ENCODE measurements around the gene NRG4. TPM values are rescaled to one million over a fixed set of nuclear protein-coding genes. Genes with fewer than 3 reads are reported as not detected.

Gene NRG4
- polyA plus RNA-seq, 1 donor from 2014 or later: 1.4 TPM

GRCh38 chr15:75921732-75922703 is 90.2 kb downstream of the NRG4 start:
- Histone ChIP-seq H3K9me3 (ENCODE audit: low read length) (no peaks in the 10 kb centered on the region), H3K79me2 (replicated peaks; ENCODE audit: insufficient read depth, low read length) (peaks cover 3% of the 10 kb centered on the region), H4K20me1 (ENCODE audit: insufficient read depth) (no peaks in the 10 kb centered on the region), H3K27me3 (ENCODE audit: insufficient read depth, low read depth, low read length) (no peaks in the 10 kb centered on the region), H3K4me3 (ENCODE audit: low read length) (no peak overlapping the region), H3K9me2 (ENCODE audit: insufficient read depth, low read length) (no peaks in the 10 kb centered on the region), H3K27ac (ENCODE audit: low read length) (no peak overlapping the region), H2AFZ (ENCODE audit: low read depth, low read length) (no peak overlapping the region), H3K4me2 (ENCODE audit: low read length) (no peak overlapping the region), H3K36me3 (ENCODE audit: insufficient read depth, low read length) (no peaks in the 10 kb centered on the region), H3K9ac (ENCODE audit: low read length) (no peak overlapping the region), H3F3A (ENCODE audit: insufficient read depth, low read length, poor library complexity, severe bottlenecking) (no peaks in the 10 kb centered on the region)
- TF ChIP-seq POLR2AphosphoS5 (IDR thresholded peaks at IDR 0.05): no peak
- TF ChIP-seq EP300 (conservative IDR thresholded peaks at IDR 0.05; ENCODE audit: poor library complexity, severe bottlenecking): no peak

GRCh38 chr15:75920079-75920478 is 92.1 kb downstream of the NRG4 start:
- Histone ChIP-seq H3K9me2 (ENCODE audit: insufficient read depth, low read length) (no peaks in the 10 kb centered on the region), H3F3A (ENCODE audit: insufficient read depth, low read length, poor library complexity, severe bottlenecking) (no peaks in the 10 kb centered on the region), H3K4me2 (ENCODE audit: low read length) (no peak overlapping the region), H3K27me3 (ENCODE audit: insufficient read depth, low read depth, low read length) (no peaks in the 10 kb centered on the region), H4K20me1 (ENCODE audit: insufficient read depth) (no peaks in the 10 kb centered on the region), H3K4me3 (ENCODE audit: low read length) (no peak overlapping the region), H3K36me3 (ENCODE audit: insufficient read depth, low read length) (no peaks in the 10 kb centered on the region), H3K9me3 (ENCODE audit: low read length) (no peaks in the 10 kb centered on the region), H3K27ac (ENCODE audit: low read length) (no peak overlapping the region), H3K79me2 (replicated peaks; ENCODE audit: insufficient read depth, low read length) (no peaks in the 10 kb centered on the region), H2AFZ (ENCODE audit: low read depth, low read length) (no peak overlapping the region), H3K9ac (ENCODE audit: low read length) (no peak overlapping the region)
- TF ChIP-seq TAF1 (IDR thresholded peaks at IDR 0.05; ENCODE audit: low read depth): no peak

- Histone ChIP-seq H3K79me2 (replicated peaks; ENCODE audit: insufficient read depth, low read length) (no peaks in the 10 kb centered on the region), H3K9me2 (ENCODE audit: insufficient read depth, low read length) (no peaks in the 10 kb centered on the region)
Observed at GRCh38 chr15:75918135-75918534, 94.1 kb downstream of the NRG4 start.

More at GRCh38 chr15:75918135-75918534, 94.1 kb downstream of the NRG4 start:
- no peak overlapping the region for H3K27ac ChIP-seq (ENCODE audit: low read length)
- no peaks in the 10 kb centered on the region for H3K27me3 ChIP-seq (ENCODE audit: insufficient read depth, low read depth, low read length)
- TF ChIP-seq SMC3 (conservative IDR thresholded peaks at IDR 0.05; ENCODE audit: poor library complexity) (no peak), EZH2 (IDR thresholded peaks at IDR 0.05; ENCODE audit: borderline replicate concordance, insufficient read depth, low read length, poor library complexity, severe bottlenecking) (no peak), MXI1 (conservative IDR thresholded peaks at IDR 0.05; ENCODE audit: poor library complexity, severe bottlenecking) (no peak), TAF1 (IDR thresholded peaks at IDR 0.05; ENCODE audit: low read depth) (no peak), REST (IDR thresholded peaks at IDR 0.05; ENCODE audit: borderline replicate concordance) (no peak), POLR2AphosphoS5 (IDR thresholded peaks at IDR 0.05) (no peak), EP300 (conservative IDR thresholded peaks at IDR 0.05; ENCODE audit: poor library complexity, severe bottlenecking) (no peak)
- H2AFZ ChIP-seq (ENCODE audit: low read depth, low read length): no peak overlapping the region
- H3K4me3 ChIP-seq (ENCODE audit: low read length): no peak overlapping the region
- H3K9me3 ChIP-seq (ENCODE audit: low read length): no peaks in the 10 kb centered on the region
- H4K20me1 ChIP-seq (ENCODE audit: insufficient read depth): no peaks in the 10 kb centered on the region
- H3K9ac ChIP-seq (ENCODE audit: low read length): no peak overlapping the region
- H3K4me2 ChIP-seq (ENCODE audit: low read length): no peak overlapping the region
- no peaks in the 10 kb centered on the region for H3F3A ChIP-seq (ENCODE audit: insufficient read depth, low read length, poor library complexity, severe bottlenecking)
- no peaks in the 10 kb centered on the region for H3K36me3 ChIP-seq (ENCODE audit: insufficient read depth, low read length)

Data from neural cell (in vitro differentiated cells).